MG63 (cell line): Measurements from ENCODE around the gene SPZ1. TPM values are rescaled to one million over a fixed set of nuclear protein-coding genes. Genes with fewer than 3 reads are reported as not detected.
"Not testable (repeated sequence)": the region's sequence is repeated elsewhere in the genome, so short reads cannot be mapped to it uniquely, and the experiment has no call there.

ENCODE experiments used
- DNase-seq: peaks from one replicate; pipeline ENCODE4 v3.0.0-alpha.2; 2020
- H3K27me3 ChIP-seq: fragments of 250-450 bp; sonication (Bioruptor Pico); 2 replicates; pipeline ENCODE4 v1.5.1; 2020; ENCODE audit warnings: mild to moderate bottlenecking, moderate library complexity
- H3K36me3 ChIP-seq: fragments of 250-450 bp; sonication (Bioruptor Pico); 2 replicates; pipeline ENCODE4 v1.5.1; 2020; ENCODE audit warnings: mild to moderate bottlenecking, moderate library complexity
- H3K4me3 ChIP-seq: fragments of 250-450 bp; sonication (Bioruptor Pico); 2 replicates; pipeline ENCODE4 v1.5.1; 2020; ENCODE audit warnings: mild to moderate bottlenecking, moderate library complexity
- H3K9me3 ChIP-seq: fragments of 250-450 bp; sonication (Bioruptor Pico); 2 replicates; pipeline ENCODE4 v1.5.1; 2020; ENCODE audit warnings: mild to moderate bottlenecking, moderate library complexity
- total RNA-seq: library from RNA; depleted of rRNA; stranded (reverse); fragments of >200 nt; shearing (Covaris generic); gene quantifications from 2 replicates; pipeline ENCODE4 v1.2.3, GENCODE V29; 2014; ENCODE audit warnings: low replicate concordance; rRNA removed

Gene SPZ1
- not detected in 2 replicates for total RNA-seq

DNA sequence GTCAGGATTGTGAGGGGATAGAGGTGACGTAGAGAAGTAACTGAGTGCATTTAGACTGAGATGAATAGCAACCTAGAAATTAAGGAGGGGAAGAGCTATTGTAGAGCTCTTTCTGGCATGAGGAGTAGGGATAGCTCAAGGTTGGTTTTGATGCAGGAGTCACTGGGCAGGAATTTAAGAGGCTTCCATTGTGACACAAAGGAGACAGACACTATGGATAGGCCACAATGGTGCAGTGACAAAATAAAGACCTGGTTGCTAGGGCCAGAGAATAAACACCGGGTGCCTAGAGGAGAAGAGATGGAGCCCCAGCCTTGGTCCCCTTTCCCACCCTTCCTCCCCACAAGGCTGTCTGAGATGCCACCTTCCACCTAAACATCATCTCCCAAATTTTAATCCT, at the start of gene SPZ1:
TSS of gene SPZ1 (plus strand) at position 301 of the 400 bp plus-strand sequence. CDS start 214 bp downstream, outside the sequence.
- DNase-seq: no peak
- no peaks in the 10 kb centered on the region; the same call in 1 of the 2 replicates for H3K27me3 ChIP-seq
- no peaks in the 10 kb centered on the region for H3K9me3 ChIP-seq
- no peak within 1 kb of the TSS for H3K4me3 ChIP-seq
- no peaks in the 10 kb centered on the region for H3K36me3 ChIP-seq

DNA sequence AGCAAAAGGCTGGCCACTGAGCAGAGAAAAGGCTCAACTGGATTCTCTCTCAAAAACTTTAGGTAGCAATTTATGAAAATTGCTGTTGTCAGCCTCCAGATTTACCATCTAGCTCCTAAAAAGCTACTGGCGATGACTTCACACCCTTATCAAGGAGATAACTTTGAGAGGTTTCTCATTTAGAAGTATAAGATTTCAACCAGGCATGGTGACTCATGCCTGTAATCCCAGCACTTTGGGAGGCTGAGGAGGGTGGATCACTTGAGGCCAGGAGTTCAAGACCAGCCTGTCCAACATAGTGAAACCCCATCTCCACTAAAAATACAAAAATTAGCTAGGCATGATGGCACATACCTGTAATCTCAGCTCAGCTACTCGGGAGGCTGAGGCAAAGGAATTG, 49.3 kb upstream of the SPZ1 start:
- not testable (repeated sequence) for H3K4me3 ChIP-seq, DNase-seq, H3K27me3 ChIP-seq, H3K36me3 ChIP-seq, H3K9me3 ChIP-seq

- no peak for DNase-seq
- Histone ChIP-seq H3K9me3 (no peaks in the 10 kb centered on the region), H3K36me3 (no peaks in the 10 kb centered on the region), H3K4me3 (no peak overlapping the region), H3K27me3 (no peaks in the 10 kb centered on the region)
Observed at GRCh38 chr5:80275347-80275746, 44.5 kb upstream of the SPZ1 start.

DNA sequence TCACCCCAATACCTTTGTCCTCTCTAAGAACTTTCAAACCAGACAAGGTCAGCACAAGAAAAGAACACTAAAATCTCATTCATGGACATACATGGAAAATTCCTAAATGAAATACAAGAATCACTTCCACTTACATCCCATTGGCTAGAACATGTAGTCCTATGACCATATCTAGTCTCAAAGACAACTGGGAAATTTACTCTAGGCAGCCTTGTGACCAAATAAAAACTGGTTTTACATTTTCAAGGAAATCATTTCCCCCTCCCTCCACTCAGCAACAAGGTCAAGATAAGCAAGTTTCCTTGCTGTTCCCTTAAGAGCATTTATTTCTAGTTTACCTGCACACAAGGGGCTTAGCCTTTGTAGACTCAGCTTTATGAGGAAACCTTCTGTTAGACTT, 43.6 kb upstream of the SPZ1 start:
- H3K9me3 ChIP-seq: no peaks in the 10 kb centered on the region
- no peaks in the 10 kb centered on the region for H3K36me3 ChIP-seq
- no peaks in the 10 kb centered on the region for H3K27me3 ChIP-seq
- no peak overlapping the region for H3K4me3 ChIP-seq
- DNase-seq: no peak

DNA sequence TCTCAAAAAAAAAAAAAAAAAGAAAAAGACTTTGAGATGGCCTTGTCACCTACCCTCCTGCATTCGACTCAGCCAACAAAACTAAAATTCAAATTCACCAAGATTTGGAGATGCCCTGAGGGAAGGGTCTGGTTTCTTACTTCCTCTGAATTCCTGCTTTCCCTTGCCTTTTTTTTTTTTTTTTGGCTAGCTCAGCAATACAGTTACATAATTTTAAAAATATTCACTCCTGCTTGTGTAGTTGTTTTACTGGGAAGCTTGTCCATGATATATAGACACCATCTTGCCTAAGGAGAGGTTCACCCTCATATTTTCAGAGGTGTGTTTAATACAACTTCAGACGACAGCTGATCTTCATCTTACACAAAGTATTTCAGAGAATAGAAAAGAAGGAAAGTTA, 42.6 kb upstream of the SPZ1 start:
- Histone ChIP-seq H3K36me3 (no peaks in the 10 kb centered on the region), H3K27me3 (no peaks in the 10 kb centered on the region), H3K9me3 (no peaks in the 10 kb centered on the region), H3K4me3 (no peak overlapping the region)
- no peak for DNase-seq

DNA sequence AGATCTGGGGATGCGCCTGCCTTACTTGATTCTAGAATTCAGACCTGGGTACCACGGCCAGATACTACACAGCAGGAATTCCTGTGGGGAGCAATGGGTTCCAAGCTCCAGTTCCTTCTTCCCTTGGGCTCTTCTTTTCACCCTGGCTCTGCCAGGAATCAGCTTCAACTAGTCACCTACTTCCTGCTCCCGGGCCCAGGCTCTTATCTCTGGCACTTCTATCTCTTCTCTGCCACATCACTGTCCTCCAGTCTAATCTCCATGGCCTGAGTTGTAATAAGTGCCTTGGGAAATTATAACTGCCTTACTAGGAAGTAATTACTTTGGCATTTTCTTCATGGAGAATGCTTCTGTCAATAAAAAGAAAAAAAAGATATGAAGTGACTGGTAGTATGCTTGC, 37.7 kb upstream of the SPZ1 start:
- Histone ChIP-seq H3K4me3 (no peak overlapping the region), H3K27me3 (no peaks in the 10 kb centered on the region), H3K36me3 (no peaks in the 10 kb centered on the region), H3K9me3 (no peaks in the 10 kb centered on the region)
- no peak for DNase-seq

- Histone ChIP-seq H3K27me3 (no peaks in the 10 kb centered on the region), H3K4me3 (no peak overlapping the region), H3K9me3 (no peaks in the 10 kb centered on the region), H3K36me3 (no peaks in the 10 kb centered on the region)
- no peak for DNase-seq
Observed at GRCh38 chr5:80283360-80283759, 36.4 kb upstream of the SPZ1 start.

DNA sequence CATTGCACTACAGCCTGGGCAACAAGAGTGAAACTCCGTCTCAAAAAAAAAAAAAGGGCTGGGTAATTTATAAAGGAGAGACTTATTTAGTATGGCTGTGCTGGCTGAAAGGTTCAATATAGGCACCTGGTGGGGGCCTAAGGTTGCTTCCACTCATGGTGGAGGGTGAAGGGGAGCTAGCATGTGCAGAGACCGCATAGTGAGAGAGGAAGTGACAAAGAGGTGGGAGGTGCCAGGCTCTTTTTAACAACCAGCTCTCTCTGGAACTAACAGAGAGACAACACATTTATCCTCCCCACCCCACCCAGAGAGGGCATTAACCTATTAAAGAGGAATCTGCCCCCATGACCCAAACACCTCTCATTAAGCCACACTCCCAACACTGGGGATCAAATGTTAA, 35.1 kb upstream of the SPZ1 start:
- no peaks in the 10 kb centered on the region for H3K27me3 ChIP-seq
- H3K9me3 ChIP-seq: no peaks in the 10 kb centered on the region
- H3K36me3 ChIP-seq: no peaks in the 10 kb centered on the region
- H3K4me3 ChIP-seq: no peak overlapping the region
- DNase-seq: no peak

- H3K4me3 ChIP-seq: no peak overlapping the region
- no peaks in the 10 kb centered on the region for H3K9me3 ChIP-seq
- no peak for DNase-seq
Observed at GRCh38 chr5:80288177-80288576, 31.6 kb upstream of the SPZ1 start.

DNA sequence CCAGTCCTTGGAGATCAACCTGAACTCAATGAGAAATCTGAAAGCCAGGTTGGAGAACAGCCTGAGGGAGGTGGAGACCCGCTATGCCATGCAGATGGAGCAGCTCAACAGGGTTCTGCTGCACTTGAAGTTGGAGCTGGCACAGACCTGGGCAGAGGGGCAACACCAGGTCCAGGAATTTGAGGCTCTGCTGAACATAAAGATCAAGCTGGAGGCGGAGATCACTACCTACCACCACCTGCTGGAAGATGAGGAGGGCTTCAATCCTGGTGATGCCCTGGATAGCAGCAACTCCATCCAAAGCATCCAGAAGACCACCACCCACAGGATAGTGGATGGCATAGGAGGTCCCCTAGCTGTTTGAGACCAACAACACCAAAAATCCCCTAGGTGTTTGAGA, 30.5 kb upstream of the SPZ1 start:
- DNase-seq: no peak
- Histone ChIP-seq H3K9me3 (no peaks in the 10 kb centered on the region), H3K27me3 (no peaks in the 10 kb centered on the region), H3K4me3 (no peak overlapping the region), H3K36me3 (no peaks in the 10 kb centered on the region)

More at GRCh38 chr5:80288177-80288576, 31.6 kb upstream of the SPZ1 start:
- Histone ChIP-seq H3K27me3 (no peaks in the 10 kb centered on the region), H3K36me3 (no peaks in the 10 kb centered on the region)

GRCh38 chr5:80291761-80292160, 28.0 kb upstream of the SPZ1 start:
- no peaks in the 10 kb centered on the region for H3K27me3 ChIP-seq
- no peak overlapping the region for H3K4me3 ChIP-seq
- no peak for DNase-seq
- H3K9me3 ChIP-seq: no peaks in the 10 kb centered on the region
- H3K36me3 ChIP-seq: no peaks in the 10 kb centered on the region

GRCh38 chr5:80296121-80296520, 23.7 kb upstream of the SPZ1 start:
- H3K27me3 ChIP-seq: no peaks in the 10 kb centered on the region
- no peak overlapping the region for H3K4me3 ChIP-seq
- no peaks in the 10 kb centered on the region for H3K36me3 ChIP-seq
- DNase-seq: no peak
- no peaks in the 10 kb centered on the region for H3K9me3 ChIP-seq

DNA sequence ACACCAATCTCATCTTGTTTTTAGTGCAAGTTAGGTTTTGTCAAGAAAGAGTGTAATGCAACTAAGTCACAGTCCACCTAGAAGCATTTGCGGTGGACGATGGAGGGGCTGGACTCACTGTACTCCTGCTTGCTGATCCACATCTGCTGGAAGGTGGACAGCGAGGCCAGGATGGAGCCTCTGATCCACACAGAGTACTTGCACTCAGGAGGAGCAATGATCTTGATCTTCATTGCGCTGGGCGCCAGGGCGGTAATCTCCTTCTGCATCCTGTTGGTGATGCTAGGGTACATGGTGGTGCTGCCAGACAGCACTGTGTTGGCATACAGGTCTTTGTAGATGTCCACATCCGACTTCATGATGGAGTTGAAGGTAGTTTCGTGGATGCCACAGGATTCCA, 20.2 kb upstream of the SPZ1 start:
- DNase-seq: no peak
- H3K36me3 ChIP-seq: no peaks in the 10 kb centered on the region
- H3K27me3 ChIP-seq: no peaks in the 10 kb centered on the region
- H3K9me3 ChIP-seq: no peaks in the 10 kb centered on the region
- no peak overlapping the region for H3K4me3 ChIP-seq

- Histone ChIP-seq H3K27me3 (no peaks in the 10 kb centered on the region), H3K36me3 (no peaks in the 10 kb centered on the region), H3K4me3 (no peak overlapping the region), H3K9me3 (no peaks in the 10 kb centered on the region)
- no peak for DNase-seq
Observed at GRCh38 chr5:80300125-80300524, 19.7 kb upstream of the SPZ1 start.

DNA sequence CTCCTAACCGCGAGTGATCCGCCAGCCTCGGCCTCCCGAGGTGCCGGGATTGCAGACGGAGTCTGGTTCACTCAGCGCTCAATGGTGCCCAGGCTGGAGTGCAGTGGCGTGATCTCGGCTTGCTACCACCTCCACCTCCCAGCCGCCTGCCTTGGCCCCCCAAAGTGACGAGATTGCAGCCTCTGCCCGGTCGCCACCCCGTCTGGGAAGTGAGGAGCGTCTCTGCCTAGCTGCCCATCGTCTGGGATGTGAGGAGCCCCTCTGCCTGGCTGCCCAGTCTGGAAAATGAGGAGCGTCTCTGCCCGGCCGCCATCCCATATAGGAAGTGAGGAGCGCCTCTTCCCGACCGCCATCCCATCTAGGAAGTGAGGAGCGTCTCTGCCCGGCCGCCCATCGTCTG, 19.0 kb upstream of the SPZ1 start:
- H3K36me3 ChIP-seq, H3K4me3 ChIP-seq: not testable (repeated sequence)

DNA sequence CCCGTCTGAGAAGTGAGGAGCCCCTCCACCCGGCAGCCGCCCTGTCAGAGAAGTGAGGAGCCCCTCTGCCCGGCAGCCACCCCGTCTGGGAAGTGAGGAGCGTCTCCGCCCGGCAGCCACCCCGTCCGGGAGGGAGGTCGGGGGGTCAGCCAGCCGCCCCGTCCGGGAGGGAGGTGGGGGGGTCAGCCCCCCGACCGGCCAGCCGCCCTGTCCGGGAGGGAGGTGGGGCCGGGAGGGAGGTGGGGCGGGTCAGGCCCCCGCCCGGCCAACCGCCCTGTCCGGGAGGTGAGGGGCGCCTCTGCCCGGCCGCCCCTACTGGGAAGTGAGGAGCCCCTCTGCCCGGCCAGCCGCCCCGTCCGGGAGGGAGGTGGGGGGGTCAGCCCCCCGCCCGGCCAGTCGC, 18.5 kb upstream of the SPZ1 start:
- H3K4me3 ChIP-seq, H3K9me3 ChIP-seq, DNase-seq, H3K27me3 ChIP-seq, H3K36me3 ChIP-seq: not testable (repeated sequence)

More for the DNA sequence above, 19.0 kb upstream of the SPZ1 start:
- not testable (repeated sequence) for H3K27me3 ChIP-seq, H3K9me3 ChIP-seq, DNase-seq

- Histone ChIP-seq H3K9me3 (no peaks in the 10 kb centered on the region), H3K36me3 (no peaks in the 10 kb centered on the region), H3K27me3 (no peaks in the 10 kb centered on the region), H3K4me3 (no peak overlapping the region)
- no peak for DNase-seq
Observed at GRCh38 chr5:80302636-80303035, 17.2 kb upstream of the SPZ1 start.

DNA sequence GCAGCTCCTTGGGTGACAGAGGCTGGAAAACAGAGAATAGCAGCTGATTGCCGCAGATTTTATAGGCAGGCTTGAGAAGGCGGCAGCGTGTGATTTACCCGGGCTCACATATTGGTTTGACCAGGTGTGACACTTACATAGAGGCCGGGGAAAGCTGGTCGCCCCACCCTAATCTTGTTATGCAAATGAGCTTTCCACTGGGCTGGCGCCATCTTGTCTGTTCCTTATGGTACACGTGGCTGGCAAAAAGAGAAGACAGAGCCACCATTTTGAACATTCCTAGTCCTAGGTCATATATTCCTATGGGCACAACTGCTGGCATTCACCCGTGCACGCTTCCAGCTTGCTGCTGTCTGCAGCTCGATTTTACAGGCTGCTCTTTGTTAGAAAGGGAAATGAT, 11.3 kb upstream of the SPZ1 start:
- no peak for DNase-seq
- Histone ChIP-seq H3K9me3 (no peaks in the 10 kb centered on the region), H3K4me3 (no peak overlapping the region), H3K36me3 (no peaks in the 10 kb centered on the region), H3K27me3 (no peaks in the 10 kb centered on the region)
